ENCODE data around the gene CUBN. TPM values are rescaled to one million over a fixed set of nuclear protein-coding genes. Genes with fewer than 3 reads are reported as not detected.

CUBN gene
- total RNA-seq, 3 donors from 2014 or later (not counting 1 experiment from before 2014, with no cell fraction given), result 4.7 to 5.6 (median 5.1) TPM

DNA sequence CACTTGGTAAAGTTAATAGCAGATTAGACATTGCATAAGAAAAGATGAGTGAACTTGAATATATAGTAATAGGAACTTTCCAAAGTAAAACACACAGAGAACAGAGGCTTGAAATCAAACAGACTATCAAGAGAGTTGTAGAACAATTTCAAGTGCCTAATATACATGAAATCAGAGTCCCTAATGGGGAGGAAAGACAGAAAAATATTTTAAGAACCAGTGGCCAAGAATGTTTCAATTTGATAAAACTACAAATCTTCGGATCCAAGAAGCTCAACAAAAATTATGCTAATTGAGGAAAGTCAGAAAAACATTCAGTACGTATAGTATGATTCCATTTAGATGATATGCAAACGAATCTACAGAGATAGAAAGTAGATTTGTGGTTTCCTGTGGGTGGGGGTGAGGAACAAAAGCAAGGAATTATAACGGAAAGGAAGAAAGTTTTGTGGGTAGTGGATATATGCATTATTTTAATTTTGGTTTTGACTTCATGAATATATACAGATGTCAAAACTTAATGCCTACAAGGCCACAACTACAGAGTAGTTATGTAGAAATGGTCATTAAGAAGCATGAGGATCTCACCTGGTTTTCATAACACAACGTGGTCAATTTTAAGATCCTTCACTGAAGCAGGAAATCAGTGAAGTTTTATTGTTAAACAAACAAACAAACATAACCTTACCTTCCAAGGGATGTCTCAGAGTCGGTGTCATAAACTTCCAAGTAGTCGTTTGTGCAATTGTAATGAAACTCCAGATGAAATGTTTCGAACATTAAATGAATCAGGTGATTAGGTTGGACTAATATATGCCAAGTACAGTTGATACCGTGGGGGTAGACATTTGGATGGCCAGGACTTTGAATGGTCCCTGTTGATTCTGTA lies 62.0 kb downstream of the CUBN start:
- H3K9me3 ChIP-seq (ENCODE audit: control insufficient read depth, insufficient read depth, low read length), result no peaks in the 10 kb centered on the region
- no peaks in the 10 kb centered on the region for H3K9me3 Mint-ChIP-seq
- H3K4me1 Mint-ChIP-seq, result peaks cover 12% of the 10 kb centered on the region in 2 donors
- no peaks in the 10 kb centered on the region for H3K4me1 ChIP-seq (ENCODE audit: control insufficient read depth, insufficient read depth, low read length)
- no peak overlapping the region for H3K4me3 ChIP-seq (ENCODE audit: low read length)
- no peak overlapping the region for H3K27ac Mint-ChIP-seq
- peak in 1 of 2 donors; percentile 14 for DNase-seq
- ATAC-seq, result no peak
- H3K36me3 Mint-ChIP-seq, result no peaks in the 10 kb centered on the region
- WGBS (ENCODE audit: insufficient coverage), result 56% methylated on average over 9 of the region's 9 CpGs
- peak overlapping the region; percentile 14 for H3K4me3 Mint-ChIP-seq
- TF ChIP-seq, protein P1, sequence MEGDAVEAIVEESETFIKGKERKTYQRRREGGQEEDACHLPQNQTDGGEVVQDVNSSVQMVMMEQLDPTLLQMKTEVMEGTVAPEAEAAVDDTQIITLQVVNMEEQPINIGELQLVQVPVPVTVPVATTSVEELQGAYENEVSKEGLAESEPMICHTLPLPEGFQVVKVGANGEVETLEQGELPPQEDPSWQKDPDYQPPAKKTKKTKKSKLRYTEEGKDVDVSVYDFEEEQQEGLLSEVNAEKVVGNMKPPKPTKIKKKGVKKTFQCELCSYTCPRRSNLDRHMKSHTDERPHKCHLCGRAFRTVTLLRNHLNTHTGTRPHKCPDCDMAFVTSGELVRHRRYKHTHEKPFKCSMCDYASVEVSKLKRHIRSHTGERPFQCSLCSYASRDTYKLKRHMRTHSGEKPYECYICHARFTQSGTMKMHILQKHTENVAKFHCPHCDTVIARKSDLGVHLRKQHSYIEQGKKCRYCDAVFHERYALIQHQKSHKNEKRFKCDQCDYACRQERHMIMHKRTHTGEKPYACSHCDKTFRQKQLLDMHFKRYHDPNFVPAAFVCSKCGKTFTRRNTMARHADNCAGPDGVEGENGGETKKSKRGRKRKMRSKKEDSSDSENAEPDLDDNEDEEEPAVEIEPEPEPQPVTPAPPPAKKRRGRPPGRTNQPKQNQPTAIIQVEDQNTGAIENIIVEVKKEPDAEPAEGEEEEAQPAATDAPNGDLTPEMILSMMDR (IDR thresholded peaks at IDR 0.05), result no peak
- intact Hi-C loops (cut with micrococcal nuclease), result no loop called here
- no peaks in the 10 kb centered on the region for H3K27me3 ChIP-seq (ENCODE audit: control insufficient read depth, insufficient read depth, low read length)
- no peak overlapping the region for H3K27ac ChIP-seq (ENCODE audit: low read length)
- no peaks in the 10 kb centered on the region for H3K36me3 ChIP-seq (ENCODE audit: control insufficient read depth, insufficient read depth, low read length)
- no peaks in the 10 kb centered on the region for H3K27me3 Mint-ChIP-seq (ENCODE audit: low read depth in 2 of 2)

DNA sequence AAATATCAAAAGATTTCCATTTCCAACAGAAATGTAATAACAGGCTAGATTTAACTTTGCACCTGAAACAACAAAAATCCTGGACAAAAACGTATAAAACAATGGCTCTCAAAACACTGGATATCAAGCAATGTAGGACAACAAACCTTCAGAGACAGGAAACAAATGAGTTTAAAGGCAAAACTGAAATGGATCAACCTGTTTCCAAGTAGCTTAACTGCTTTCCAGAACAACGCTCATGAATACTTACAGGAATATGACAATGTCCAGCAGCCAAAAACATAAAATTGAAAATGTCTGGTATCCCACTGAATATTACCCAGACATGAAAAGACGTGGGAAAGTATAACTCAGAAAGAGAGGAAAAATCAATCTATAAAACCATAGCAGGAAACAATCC lies 62.8 kb downstream of the CUBN start:
- Mint-ChIP-seq H3K4me3 (no peak overlapping the region), H3K27me3 (ENCODE audit: low read depth in 2 of 2) (no peaks in the 10 kb centered on the region), H3K9me3 (no peaks in the 10 kb centered on the region), H3K27ac (no peak overlapping the region), H3K36me3 (no peaks in the 10 kb centered on the region), H3K4me1 (peaks cover 12% of the 10 kb centered on the region in 2 donors)
- intact Hi-C loops (cut with micrococcal nuclease), result no loop called here
- DNase-seq, result no peak
- no peaks in the 10 kb centered on the region for H3K27me3 ChIP-seq (ENCODE audit: control insufficient read depth, insufficient read depth, low read length)
- TF ChIP-seq, protein P1 (IDR thresholded peaks at IDR 0.05), result no peak
- H3K9me3 ChIP-seq (ENCODE audit: control insufficient read depth, insufficient read depth, low read length), result no peaks in the 10 kb centered on the region
- WGBS (ENCODE audit: insufficient coverage), result 85% methylated on average over 2 of the region's 3 CpGs
- H3K27ac ChIP-seq (ENCODE audit: low read length), result no peak overlapping the region
- no peaks in the 10 kb centered on the region for H3K4me1 ChIP-seq (ENCODE audit: control insufficient read depth, insufficient read depth, low read length)
- no peak overlapping the region for H3K4me3 ChIP-seq (ENCODE audit: low read length)
- ATAC-seq, result no peak
- H3K36me3 ChIP-seq (ENCODE audit: control insufficient read depth, insufficient read depth, low read length), result no peaks in the 10 kb centered on the region

DNA sequence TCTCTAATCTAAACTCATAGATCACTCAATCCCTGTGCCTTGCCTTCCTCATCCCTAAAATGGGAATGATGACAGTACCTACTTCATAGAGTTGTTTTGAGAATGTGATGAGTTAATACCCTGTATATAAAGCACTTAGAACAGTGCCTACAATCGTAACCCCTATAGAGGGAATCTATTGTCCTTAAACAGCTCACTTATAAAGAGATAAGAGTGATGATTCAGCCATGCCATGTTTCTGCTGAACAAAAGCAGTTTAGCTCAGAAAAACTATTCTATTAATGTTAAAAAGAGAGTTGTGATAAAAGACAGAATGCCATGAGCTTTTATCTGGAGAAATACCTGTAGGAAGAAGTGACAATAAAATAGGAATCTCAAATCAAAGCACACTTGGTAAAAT lies 63.6 kb downstream of the CUBN start:
- H3K27ac Mint-ChIP-seq, result no peak overlapping the region
- DNase-seq (no peak), ATAC-seq (no peak)
- H3K9me3 Mint-ChIP-seq, result no peaks in the 10 kb centered on the region
- Histone ChIP-seq H3K9me3 (ENCODE audit: control insufficient read depth, insufficient read depth, low read length) (no peaks in the 10 kb centered on the region), H3K4me1 (ENCODE audit: control insufficient read depth, insufficient read depth, low read length) (no peaks in the 10 kb centered on the region), H3K4me3 (ENCODE audit: low read length) (no peak overlapping the region), H3K27ac (ENCODE audit: low read length) (no peak overlapping the region), H3K36me3 (ENCODE audit: control insufficient read depth, insufficient read depth, low read length) (no peaks in the 10 kb centered on the region), H3K27me3 (ENCODE audit: control insufficient read depth, insufficient read depth, low read length) (no peaks in the 10 kb centered on the region)
- peaks cover 12% of the 10 kb centered on the region in 2 donors for H3K4me1 Mint-ChIP-seq
- no CpG with 5 or more reads among the region's 1 CpG for WGBS (ENCODE audit: insufficient coverage)
- TF ChIP-seq, protein P1 (IDR thresholded peaks at IDR 0.05), result no peak
- intact Hi-C loops (cut with micrococcal nuclease), result no loop called here
- H3K27me3 Mint-ChIP-seq (ENCODE audit: low read depth in 2 of 2), result no peaks in the 10 kb centered on the region
- no peaks in the 10 kb centered on the region for H3K36me3 Mint-ChIP-seq
- H3K4me3 Mint-ChIP-seq, result no peak overlapping the region

All from natural killer cell (primary cell).